Loucy (cell line): ENCODE data around the gene CD74.

Experiments used
- CTCF ChIP-seq: fragments of 200-600 bp; sonication (generic); conservative IDR thresholded peaks from 2 replicates; pipeline ENCODE4 v1.5.1; 2014; ENCODE audit warnings: mild to moderate bottlenecking, antibody characterized with exemption, low read length
- EZH2phosphoT487 ChIP-seq: fragments of 200-600 bp; IDR thresholded peaks from 2 replicates; pipeline ENCODE4 v1.6.1; 2018; ENCODE audit warnings: antibody characterized with exemption, mild to moderate bottlenecking, moderate library complexity, borderline replicate concordance

GRCh38 chr5:150428978-150429377 lies 16.3 kb upstream of the CD74 start:
- TF ChIP-seq CTCF (no peak), EZH2phosphoT487 (no peak)
